DND-41 (cell line): ENCODE data around the gene RASL10B.

ENCODE experiments used
- EZH2 ChIP-seq: IDR thresholded peaks from 3 replicates; pipeline ENCODE4 v1.6.1; 2012; ENCODE audit warnings: borderline replicate concordance, low read depth, mild to moderate bottlenecking, moderate library complexity, low read length, inconsistent platforms; ENCODE audit not compliant: severe bottlenecking
- TF ChIP-seq, protein P1 (sequence below): IDR thresholded peaks from 2 replicates; pipeline ENCODE4 v1.5.1; 2012; ENCODE audit warnings: borderline replicate concordance, low read length, moderate library complexity, mild to moderate bottlenecking; ENCODE audit not compliant: poor library complexity, severe bottlenecking; ENCODE audit errors: extremely low read depth

DNA sequence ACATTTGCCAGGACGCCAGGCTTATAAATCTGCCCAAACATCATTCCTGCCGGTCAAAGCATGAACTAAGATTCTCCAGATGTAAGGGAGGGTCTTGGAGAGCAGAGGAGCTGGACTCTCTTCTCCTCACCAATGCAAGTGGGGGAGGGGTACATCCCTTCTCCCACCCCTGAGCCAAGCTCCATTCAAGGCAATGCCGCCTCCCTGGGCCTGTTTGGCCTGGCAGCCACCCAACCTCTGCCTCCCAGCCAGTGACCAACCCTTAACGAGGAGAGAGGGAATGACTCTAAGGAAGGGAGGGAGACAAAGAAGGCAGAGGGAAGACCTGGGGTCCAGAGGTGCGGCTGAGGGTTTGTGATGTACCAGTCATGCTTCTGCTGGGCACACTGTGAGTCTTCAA is 43.1 kb downstream of the RASL10B start:
- TF ChIP-seq, protein P1, sequence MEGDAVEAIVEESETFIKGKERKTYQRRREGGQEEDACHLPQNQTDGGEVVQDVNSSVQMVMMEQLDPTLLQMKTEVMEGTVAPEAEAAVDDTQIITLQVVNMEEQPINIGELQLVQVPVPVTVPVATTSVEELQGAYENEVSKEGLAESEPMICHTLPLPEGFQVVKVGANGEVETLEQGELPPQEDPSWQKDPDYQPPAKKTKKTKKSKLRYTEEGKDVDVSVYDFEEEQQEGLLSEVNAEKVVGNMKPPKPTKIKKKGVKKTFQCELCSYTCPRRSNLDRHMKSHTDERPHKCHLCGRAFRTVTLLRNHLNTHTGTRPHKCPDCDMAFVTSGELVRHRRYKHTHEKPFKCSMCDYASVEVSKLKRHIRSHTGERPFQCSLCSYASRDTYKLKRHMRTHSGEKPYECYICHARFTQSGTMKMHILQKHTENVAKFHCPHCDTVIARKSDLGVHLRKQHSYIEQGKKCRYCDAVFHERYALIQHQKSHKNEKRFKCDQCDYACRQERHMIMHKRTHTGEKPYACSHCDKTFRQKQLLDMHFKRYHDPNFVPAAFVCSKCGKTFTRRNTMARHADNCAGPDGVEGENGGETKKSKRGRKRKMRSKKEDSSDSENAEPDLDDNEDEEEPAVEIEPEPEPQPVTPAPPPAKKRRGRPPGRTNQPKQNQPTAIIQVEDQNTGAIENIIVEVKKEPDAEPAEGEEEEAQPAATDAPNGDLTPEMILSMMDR: no peak
- no peak for TF ChIP-seq EZH2
